CD4-positive, CD25-positive, alpha-beta regulatory T cell (primary cell): Measurements from ENCODE around the gene TSPEAR. TPM values are rescaled to one million over a fixed set of nuclear protein-coding genes. Genes with fewer than 3 reads are reported as not detected.

Experiments used
- ATAC-seq, 2 donors: fragments of 150-1000 bp; cut with Tn5 transposase; one replicate each; pipeline ENCODE4 v1.10.0; 2021; ENCODE audit warnings: low read depth in 2 of 2, moderate number of reproducible peaks in 2 of 2, moderate library complexity in 1 of 2
- DNase-seq, 3 donors: peaks; one replicate each; pipeline versions ENCODE4 v3.0.0 to v3.0.0-alpha.2; 2012 to 2022; ENCODE audit warnings: mixed read lengths in 1 of 3
- H3K27ac ChIP-seq: one replicate; pipeline ENCODE4 v1.7.0; 2013; ENCODE audit warnings: mild to moderate bottlenecking, low read length; ENCODE audit not compliant: insufficient read depth, poor library complexity, severe bottlenecking
- H3K27me3 ChIP-seq: one replicate; pipeline ENCODE4 v1.7.0; 2013; ENCODE audit warnings: low read length; ENCODE audit not compliant: control insufficient read depth, insufficient read depth
- H3K36me3 ChIP-seq: one replicate; pipeline ENCODE4 v1.7.0; 2013; ENCODE audit warnings: mild to moderate bottlenecking, low read length, moderate library complexity; ENCODE audit not compliant: control insufficient read depth, insufficient read depth
- H3K4me1 ChIP-seq: 2 replicates; pipeline ENCODE4 v1.7.0; 2013; ENCODE audit warnings: mild to moderate bottlenecking, low read length; ENCODE audit not compliant: insufficient read depth, control insufficient read depth, poor library complexity, severe bottlenecking
- H3K4me3 ChIP-seq: one replicate; pipeline ENCODE4 v1.7.0; 2013; ENCODE audit warnings: low read depth, mild to moderate bottlenecking, low read length, moderate library complexity
- H3K9me3 ChIP-seq, 2 experiments: 1 replicate in 1 of 2; 2 replicates in 1 of 2; pipeline ENCODE4 v1.7.0; 2013; ENCODE audit warnings: low read length in 2 of 2, mild to moderate bottlenecking in 1 of 2, moderate library complexity in 1 of 2; ENCODE audit not compliant: control insufficient read depth in 2 of 2
- H3K27ac Mint-ChIP-seq, 3 donors: one replicate each; pipeline ENCODE4 v1.8.0; 2020 to 2022; ENCODE audit warnings: mild to moderate bottlenecking in 3 of 3, mixed read lengths in 3 of 3, moderate library complexity in 2 of 3
- H3K27me3 Mint-ChIP-seq: one replicate; pipeline ENCODE4 v1.8.0; 2022; ENCODE audit warnings: mild to moderate bottlenecking, mixed read lengths
- H3K36me3 Mint-ChIP-seq: one replicate; pipeline ENCODE4 v1.8.0; 2020; ENCODE audit warnings: mixed read lengths
- H3K4me1 Mint-ChIP-seq, 4 donors: one replicate each; pipeline ENCODE4 v1.8.0; 2020 to 2022; ENCODE audit warnings: mixed read lengths in 4 of 4, mild to moderate bottlenecking in 1 of 4
- H3K4me3 Mint-ChIP-seq, 4 donors: one replicate each; pipeline ENCODE4 v1.8.0; 2020 to 2022; ENCODE audit warnings: mild to moderate bottlenecking in 4 of 4, mixed read lengths in 4 of 4, moderate library complexity in 3 of 4
- H3K9me3 Mint-ChIP-seq, 7 donors: one replicate each; pipeline ENCODE4 v1.8.0; 2020 to 2022; ENCODE audit warnings: mixed read lengths in 7 of 7, mild to moderate bottlenecking in 3 of 7, moderate library complexity in 2 of 7
- polyA plus RNA-seq, 4 donors: library from polyadenylated mRNA; unstranded; fragments of 300-500 nt; fragmentation: Illumina TruSeq; gene quantifications; one replicate each; pipeline ENCODE4 v1.2.3, GENCODE V29; 2021
- total RNA-seq: library from RNA; stranded (reverse); gene quantifications from one replicate; pipeline ENCODE4 v1.2.3, GENCODE V29; 2022

The TSPEAR gene
- total and polyA plus RNA-seq, 5 donors from 2014 or later = 0.05 TPM; not detected in 4

DNA sequence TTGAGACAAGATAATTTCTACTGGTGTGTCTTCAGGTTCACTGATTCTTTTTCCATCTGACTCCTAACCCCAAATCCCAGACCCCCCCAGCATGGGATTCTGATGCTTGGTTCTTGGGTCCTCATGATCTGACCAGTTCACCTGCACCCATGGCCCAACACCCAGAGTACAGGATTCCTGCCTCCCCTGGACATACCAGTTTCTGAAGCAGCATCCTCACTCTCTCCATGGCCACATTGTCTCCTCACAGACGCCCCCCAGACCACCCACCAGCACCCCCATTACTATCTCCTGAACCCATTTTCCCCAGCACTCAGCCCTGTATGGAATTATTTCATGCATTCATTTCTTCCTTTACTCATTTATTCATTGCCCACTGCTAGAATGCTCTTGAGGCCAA lies 54.5 kb downstream of the TSPEAR start:
- H3K4me1 Mint-ChIP-seq = peaks cover 11 to 47% (median 25%) of the 10 kb centered on the region in 4 donors
- H3K4me1 ChIP-seq = peaks cover 24% of the 10 kb centered on the region

DNA sequence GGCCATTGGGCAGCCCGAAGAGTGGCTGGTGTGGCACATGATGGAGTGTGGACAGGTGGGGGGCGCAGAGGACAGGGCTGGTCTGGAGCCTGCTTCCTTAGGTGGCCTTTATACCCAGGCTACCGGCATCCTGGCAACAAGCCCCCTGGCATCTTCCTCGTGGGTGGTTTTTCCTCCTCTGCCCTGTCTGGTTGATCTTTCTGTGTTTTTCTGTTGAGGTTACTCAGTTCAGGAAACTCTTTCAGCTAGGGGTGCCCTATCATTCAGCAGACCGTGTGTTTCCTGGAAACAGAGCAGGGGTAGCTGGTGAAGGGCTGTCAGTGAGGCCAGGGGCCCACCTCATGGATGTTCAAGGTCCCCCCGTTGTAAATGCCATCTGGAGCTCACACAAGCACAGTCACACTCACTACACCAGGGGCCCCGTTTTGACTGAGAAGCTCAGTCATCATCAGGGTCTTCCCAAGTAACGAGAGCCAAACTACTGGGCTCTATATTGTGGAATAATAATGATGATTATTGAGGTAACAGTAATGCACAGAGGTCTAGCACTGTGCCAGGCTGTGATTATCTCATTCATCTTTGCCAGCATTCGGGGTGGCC lies 56.7 kb downstream of the TSPEAR start, which contains the start of gene KRTAP12-4:
Gene KRTAP12-4 (minus strand): TSS at position 84 of the 600 bp plus-strand sequence. CDS start 45 bp downstream, at position 39.
- Histone ChIP-seq H3K27ac (no peak within 1 kb of the TSS), H3K36me3 (no peaks in the 10 kb centered on the region), H3K4me3 (no peak within 1 kb of the TSS), H3K4me1 (peaks cover 24% of the 10 kb centered on the region), H3K27me3 (no peaks in the 10 kb centered on the region), H3K9me3 (peaks cover 5 to 19% of the 10 kb centered on the region in 2 experiments)
- Mint-ChIP-seq H3K27ac (peak within 1 kb of the TSS; percentile 71 to 80 (median 72)), H3K9me3 (peaks cover 0 to 26% (median 5%) of the 10 kb centered on the region in 7 donors), H3K4me1 (peaks cover 11 to 47% (median 23%) of the 10 kb centered on the region in 4 donors), H3K36me3 (peaks cover 8% of the 10 kb centered on the region), H3K27me3 (peaks cover 12% of the 10 kb centered on the region), H3K4me3 (peak within 1 kb of the TSS in 2 of 4 donors; percentile 15 to 38)
- DNase-seq = peak in 1 of 3 donors; percentile 17
- ATAC-seq = no peak

More for the DNA sequence above, 54.5 kb downstream of the TSPEAR start:
- DNase-seq (no peak), ATAC-seq (no peak)
- Mint-ChIP-seq H3K36me3 (peaks cover 8% of the 10 kb centered on the region), H3K27me3 (peaks cover 28% of the 10 kb centered on the region), H3K9me3 (peaks cover 0 to 31% (median 5%) of the 10 kb centered on the region in 7 donors), H3K4me3 (peak overlapping the region; percentile 64 to 86 (median 79)), H3K27ac (peak overlapping the region; percentile 80 to 95 (median 87))
- no peaks in the 10 kb centered on the region for H3K36me3 ChIP-seq
- no peak overlapping the region for H3K27ac ChIP-seq
- peaks cover 3% of the 10 kb centered on the region for H3K27me3 ChIP-seq
- H3K9me3 ChIP-seq = peaks cover 5 to 19% of the 10 kb centered on the region in 2 experiments
- peak overlapping the region; percentile 66 for H3K4me3 ChIP-seq

DNA sequence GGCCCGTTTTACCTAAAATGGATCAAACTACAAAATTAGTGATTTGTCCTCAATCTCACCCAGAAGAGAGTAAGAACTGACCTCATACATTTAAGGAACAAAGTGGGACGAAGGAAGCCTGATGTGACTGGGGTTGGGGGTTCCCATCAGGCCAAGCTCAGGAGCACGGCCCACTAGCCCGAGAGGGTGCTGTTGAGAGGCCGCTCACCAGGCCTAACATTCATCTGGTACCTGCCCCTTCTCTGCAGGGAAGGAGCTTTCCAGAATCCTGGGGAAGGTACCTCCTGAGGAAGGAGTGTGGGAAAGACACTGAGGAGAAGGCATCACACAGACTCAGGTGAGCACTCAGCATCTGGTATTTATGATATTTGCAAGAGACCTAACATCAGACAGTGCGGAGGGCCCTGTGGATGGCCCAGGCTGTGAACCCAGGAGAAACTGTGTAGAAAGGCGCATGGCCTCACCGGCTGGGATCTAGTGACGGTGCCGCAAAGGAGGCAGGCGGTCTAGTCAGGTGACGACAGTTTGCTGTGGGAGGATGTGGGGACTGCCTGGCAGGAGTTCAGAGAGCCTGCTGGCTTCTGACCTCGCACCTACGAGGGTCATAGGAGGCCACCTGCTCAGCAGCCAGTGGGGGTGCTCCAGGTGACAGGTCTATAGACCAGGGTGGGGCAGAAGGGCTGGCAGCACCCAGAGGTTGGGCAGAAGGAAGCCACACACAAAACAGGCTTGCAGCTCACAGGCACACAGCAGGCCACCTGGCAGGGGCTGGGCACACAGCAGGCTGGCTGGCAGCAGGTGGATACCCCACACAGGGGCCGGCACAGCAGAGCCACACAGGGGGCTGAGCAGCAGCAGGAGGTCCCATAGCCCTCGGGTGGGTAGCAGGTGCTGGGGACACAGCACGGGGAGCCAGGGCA lies 57.5 kb downstream of the TSPEAR start:
- peak overlapping the region; percentile 59 to 80 (median 72) for H3K27ac Mint-ChIP-seq
- ATAC-seq = peak in 1 of 2 donors; percentile 25

DNA sequence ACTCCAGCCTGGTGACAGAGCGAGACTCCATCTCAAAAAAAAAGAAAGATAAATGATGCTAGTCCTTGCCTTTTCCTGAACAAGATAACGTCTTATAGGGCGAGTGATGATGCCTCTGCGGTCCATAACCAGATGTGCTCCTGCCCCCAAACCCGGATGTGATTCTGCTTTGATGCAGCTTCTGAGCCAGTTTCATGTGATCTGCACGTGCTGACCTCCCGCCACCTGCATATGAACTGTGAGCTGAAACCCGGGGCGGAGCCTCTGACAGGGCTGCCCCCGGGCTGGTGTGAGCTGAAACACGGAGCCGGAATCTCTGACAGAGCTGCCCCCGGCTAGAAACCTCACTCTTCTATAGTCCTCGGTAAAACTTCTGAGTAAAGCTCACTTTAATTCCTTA lies 58.2 kb downstream of the TSPEAR start:
- no peak for DNase-seq

More for the DNA sequence above, 57.5 kb downstream of the TSPEAR start:
- H3K27me3 ChIP-seq = no peaks in the 10 kb centered on the region
- H3K36me3 Mint-ChIP-seq = peaks cover 8% of the 10 kb centered on the region
- peak in 2 of 3 donors; percentile 18 to 19 for DNase-seq
- H3K4me1 Mint-ChIP-seq = peaks cover 11 to 40% (median 19%) of the 10 kb centered on the region in 4 donors
- peak overlapping the region in 2 of 4 donors; percentile 15 to 38 for H3K4me3 Mint-ChIP-seq
- H3K9me3 Mint-ChIP-seq = peaks cover 0 to 26% (median 5%) of the 10 kb centered on the region in 7 donors
- H3K4me3 ChIP-seq = no peak overlapping the region
- H3K9me3 ChIP-seq = peaks cover 5 to 19% of the 10 kb centered on the region in 2 experiments
- H3K27me3 Mint-ChIP-seq = peaks cover 8% of the 10 kb centered on the region
- no peaks in the 10 kb centered on the region for H3K36me3 ChIP-seq
- no peak overlapping the region for H3K27ac ChIP-seq
- peaks cover 21% of the 10 kb centered on the region for H3K4me1 ChIP-seq

DNA sequence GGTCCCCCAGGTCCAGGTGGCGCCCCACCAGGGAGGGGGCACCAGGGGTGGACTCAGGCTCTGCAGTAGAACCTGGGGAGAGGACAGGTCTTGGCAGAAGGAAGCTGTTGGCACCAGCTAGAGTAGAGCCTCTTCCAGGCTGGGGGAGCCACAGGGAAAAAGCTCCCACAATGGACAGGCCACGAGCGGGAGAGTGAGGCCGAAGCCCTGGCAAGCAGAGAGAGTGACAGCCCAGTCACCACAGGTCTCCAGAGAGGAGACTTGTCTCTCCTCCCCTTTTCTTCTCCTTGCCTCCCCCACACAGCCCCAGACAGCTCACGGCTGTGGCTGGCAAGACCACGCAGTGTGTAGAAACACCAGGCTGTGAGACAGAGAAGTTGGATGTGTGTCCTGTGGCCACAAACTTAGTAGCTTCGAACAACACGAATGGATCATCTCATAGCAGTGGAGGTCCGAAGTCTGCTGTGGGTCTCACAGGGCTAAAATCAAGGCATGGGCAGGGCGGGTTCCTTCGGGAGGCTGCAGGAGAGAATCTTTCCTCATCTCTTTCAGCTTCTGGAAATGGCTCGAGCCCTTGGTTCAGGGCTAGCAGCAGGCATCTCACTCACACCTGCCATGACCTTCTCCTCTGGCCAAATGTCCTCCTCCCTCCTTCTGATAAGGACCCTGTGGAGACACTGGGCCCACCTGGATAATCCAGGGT lies 60.2 kb downstream of the TSPEAR start:
- no peak for ATAC-seq
- no peaks in the 10 kb centered on the region for H3K4me1 ChIP-seq
- H3K9me3 ChIP-seq = peaks cover 2 to 6% of the 10 kb centered on the region in 2 experiments
- Mint-ChIP-seq H3K27ac (no peak overlapping the region), H3K27me3 (peaks cover 4% of the 10 kb centered on the region), H3K36me3 (no peaks in the 10 kb centered on the region), H3K4me1 (peaks cover 0 to 17% (median 0%) of the 10 kb centered on the region in 4 donors), H3K9me3 (peaks cover 0 to 6% (median 0%) of the 10 kb centered on the region in 7 donors), H3K4me3 (no peak overlapping the region)
- no peaks in the 10 kb centered on the region for H3K27me3 ChIP-seq
- no peak overlapping the region for H3K4me3 ChIP-seq
- no peak overlapping the region for H3K27ac ChIP-seq
- DNase-seq = no peak
- H3K36me3 ChIP-seq = no peaks in the 10 kb centered on the region

More for the DNA sequence above, 58.2 kb downstream of the TSPEAR start:
- peaks cover 8% of the 10 kb centered on the region for H3K36me3 Mint-ChIP-seq
- Histone ChIP-seq H3K27ac (no peak overlapping the region), H3K36me3 (no peaks in the 10 kb centered on the region), H3K27me3 (no peaks in the 10 kb centered on the region), H3K4me3 (no peak overlapping the region), H3K9me3 (peaks cover 5 to 19% of the 10 kb centered on the region in 2 experiments), H3K4me1 (peaks cover 13% of the 10 kb centered on the region)
- H3K27me3 Mint-ChIP-seq = peaks cover 4% of the 10 kb centered on the region
- peak overlapping the region in 1 of 3 donors; percentile 72 for H3K27ac Mint-ChIP-seq
- H3K4me1 Mint-ChIP-seq = peaks cover 5 to 32% (median 13%) of the 10 kb centered on the region in 4 donors
- ATAC-seq = no peak
- H3K4me3 Mint-ChIP-seq = no peak overlapping the region
- peaks cover 0 to 26% (median 5%) of the 10 kb centered on the region in 7 donors for H3K9me3 Mint-ChIP-seq

DNA sequence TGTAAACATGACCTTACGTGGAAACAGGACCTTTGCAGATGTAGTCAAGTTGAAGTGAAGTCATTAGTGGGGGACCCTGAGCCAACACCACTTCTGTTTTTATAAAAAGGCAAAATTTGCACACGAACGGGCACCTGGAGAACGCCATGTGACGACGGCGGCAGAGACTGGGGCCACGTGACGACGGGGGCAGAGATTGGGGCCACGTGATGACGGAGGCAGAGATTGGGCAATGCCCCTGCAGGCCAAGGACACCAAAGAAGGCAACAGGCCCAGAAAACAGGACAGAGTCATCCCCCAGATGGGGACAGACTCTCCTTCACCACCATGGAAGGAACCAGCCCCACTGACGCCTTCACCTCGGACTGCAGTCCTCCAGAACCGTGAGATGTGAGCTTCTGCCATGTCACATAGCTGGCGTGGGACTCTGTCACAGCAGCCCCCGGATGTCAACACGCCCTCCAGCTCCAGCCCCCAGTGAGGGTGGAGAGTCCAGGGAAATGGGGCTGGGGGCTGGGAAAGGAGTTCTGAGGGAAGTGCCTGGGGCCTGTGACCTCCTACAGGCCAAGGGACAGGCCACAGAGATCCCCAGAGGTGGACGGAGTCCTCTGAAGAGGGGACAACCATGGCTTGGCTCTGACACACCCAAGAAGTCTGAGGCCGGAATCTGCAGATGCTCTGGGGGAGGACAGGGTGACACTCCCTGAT lies 61.0 kb downstream of the TSPEAR start:
- Mint-ChIP-seq H3K9me3 (peaks cover 0 to 5% (median 0%) of the 10 kb centered on the region in 7 donors), H3K27ac (peak overlapping the region in 1 of 3 donors; percentile 20), H3K4me3 (no peak overlapping the region), H3K27me3 (peaks cover 4% of the 10 kb centered on the region), H3K4me1 (peaks cover 0 to 17% (median 0%) of the 10 kb centered on the region in 4 donors), H3K36me3 (no peaks in the 10 kb centered on the region)
- DNase-seq (no peak), ATAC-seq (no peak)
- no peaks in the 10 kb centered on the region for H3K36me3 ChIP-seq
- no peak overlapping the region for H3K27ac ChIP-seq
- no peak overlapping the region for H3K4me3 ChIP-seq
- H3K9me3 ChIP-seq = peaks cover 1 to 2% of the 10 kb centered on the region in 2 experiments
- no peaks in the 10 kb centered on the region for H3K27me3 ChIP-seq
- H3K4me1 ChIP-seq = no peaks in the 10 kb centered on the region
